ENCODE data around the gene FZD1.

- TF ChIP-seq POLR2A (IDR thresholded peaks at IDR 0.05), result no peak
- TF ChIP-seq, protein P1, sequence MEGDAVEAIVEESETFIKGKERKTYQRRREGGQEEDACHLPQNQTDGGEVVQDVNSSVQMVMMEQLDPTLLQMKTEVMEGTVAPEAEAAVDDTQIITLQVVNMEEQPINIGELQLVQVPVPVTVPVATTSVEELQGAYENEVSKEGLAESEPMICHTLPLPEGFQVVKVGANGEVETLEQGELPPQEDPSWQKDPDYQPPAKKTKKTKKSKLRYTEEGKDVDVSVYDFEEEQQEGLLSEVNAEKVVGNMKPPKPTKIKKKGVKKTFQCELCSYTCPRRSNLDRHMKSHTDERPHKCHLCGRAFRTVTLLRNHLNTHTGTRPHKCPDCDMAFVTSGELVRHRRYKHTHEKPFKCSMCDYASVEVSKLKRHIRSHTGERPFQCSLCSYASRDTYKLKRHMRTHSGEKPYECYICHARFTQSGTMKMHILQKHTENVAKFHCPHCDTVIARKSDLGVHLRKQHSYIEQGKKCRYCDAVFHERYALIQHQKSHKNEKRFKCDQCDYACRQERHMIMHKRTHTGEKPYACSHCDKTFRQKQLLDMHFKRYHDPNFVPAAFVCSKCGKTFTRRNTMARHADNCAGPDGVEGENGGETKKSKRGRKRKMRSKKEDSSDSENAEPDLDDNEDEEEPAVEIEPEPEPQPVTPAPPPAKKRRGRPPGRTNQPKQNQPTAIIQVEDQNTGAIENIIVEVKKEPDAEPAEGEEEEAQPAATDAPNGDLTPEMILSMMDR (IDR thresholded peaks at IDR 0.05), result no peak
Measured at GRCh38 chr7:91289633-91290254, 25.5 kb downstream of the FZD1 start.
